ENCODE data around the gene DDX23. TPM values are rescaled to one million over a fixed set of nuclear protein-coding genes. Genes with fewer than 3 reads are reported as not detected.
"Not testable (repeated sequence)": the region's sequence is repeated elsewhere in the genome, so short reads cannot be mapped to it uniquely, and the experiment has no call there.

DDX23 gene
- total RNA-seq, 1 experiment from 2014 or later = 151 TPM

DNA sequence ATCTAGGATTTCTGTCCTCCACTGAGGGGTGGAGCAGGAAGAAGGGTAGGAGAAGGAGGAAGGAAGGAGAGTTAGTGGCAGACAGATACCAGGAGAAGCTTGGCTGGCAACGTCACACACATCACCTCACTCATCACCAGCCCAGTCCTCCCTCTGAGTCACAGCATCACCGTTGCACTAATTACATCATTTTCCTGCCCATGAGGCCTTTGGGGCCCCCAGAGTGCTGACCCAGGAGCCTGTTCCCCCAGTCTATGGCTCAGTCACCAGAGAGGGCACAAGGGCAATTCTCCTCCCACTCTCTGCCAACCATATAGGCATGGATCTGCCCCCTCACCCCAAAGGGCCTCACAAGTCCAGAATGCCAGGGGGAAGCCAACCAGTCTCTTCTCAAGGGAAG, 9.1 kb upstream of the DDX23 start:
- no peaks in the 10 kb centered on the region for H3K27me3 Mint-ChIP-seq (ENCODE audit: insufficient read depth, unreplicated experiment)
- no peak overlapping the region for H3K27ac Mint-ChIP-seq (ENCODE audit: unreplicated experiment)
- BruUV-seq (replicated peaks) = no TSS peak
- no peak overlapping the region for H3K4me3 Mint-ChIP-seq (ENCODE audit: unreplicated experiment)
- no peak overlapping the region for H3K4me3 ChIP-seq (ENCODE audit: low read depth, low read length)
- H3K4me1 ChIP-seq = peaks cover 11% of the 10 kb centered on the region; the same call in 1 of the 2 replicates
- H3K9me3 Mint-ChIP-seq (ENCODE audit: unreplicated experiment) = no peaks in the 10 kb centered on the region
- H3K36me3 Mint-ChIP-seq (ENCODE audit: insufficient read depth, unreplicated experiment) = peaks cover 14% of the 10 kb centered on the region
- ChIA-PET CTCF (interaction anchor here (2.5 kb wide), 1 partner anchor 30 kb away, joined by 6 read pairs; no protein-coding TSS in a partner anchor), POLR2A (no interaction called here)
- peaks cover 6% of the 10 kb centered on the region for H3K4me1 Mint-ChIP-seq (ENCODE audit: low read depth, unreplicated experiment)
- H3K9me3 ChIP-seq = no peaks in the 10 kb centered on the region
- H3K27me3 ChIP-seq (replicated peaks; ENCODE audit: control insufficient read depth, insufficient read depth, low read length) = no peaks in the 10 kb centered on the region
- H3K36me3 ChIP-seq (ENCODE audit: control insufficient read depth, insufficient read depth, low read length) = no peaks in the 10 kb centered on the region
- TF ChIP-seq, protein P1, sequence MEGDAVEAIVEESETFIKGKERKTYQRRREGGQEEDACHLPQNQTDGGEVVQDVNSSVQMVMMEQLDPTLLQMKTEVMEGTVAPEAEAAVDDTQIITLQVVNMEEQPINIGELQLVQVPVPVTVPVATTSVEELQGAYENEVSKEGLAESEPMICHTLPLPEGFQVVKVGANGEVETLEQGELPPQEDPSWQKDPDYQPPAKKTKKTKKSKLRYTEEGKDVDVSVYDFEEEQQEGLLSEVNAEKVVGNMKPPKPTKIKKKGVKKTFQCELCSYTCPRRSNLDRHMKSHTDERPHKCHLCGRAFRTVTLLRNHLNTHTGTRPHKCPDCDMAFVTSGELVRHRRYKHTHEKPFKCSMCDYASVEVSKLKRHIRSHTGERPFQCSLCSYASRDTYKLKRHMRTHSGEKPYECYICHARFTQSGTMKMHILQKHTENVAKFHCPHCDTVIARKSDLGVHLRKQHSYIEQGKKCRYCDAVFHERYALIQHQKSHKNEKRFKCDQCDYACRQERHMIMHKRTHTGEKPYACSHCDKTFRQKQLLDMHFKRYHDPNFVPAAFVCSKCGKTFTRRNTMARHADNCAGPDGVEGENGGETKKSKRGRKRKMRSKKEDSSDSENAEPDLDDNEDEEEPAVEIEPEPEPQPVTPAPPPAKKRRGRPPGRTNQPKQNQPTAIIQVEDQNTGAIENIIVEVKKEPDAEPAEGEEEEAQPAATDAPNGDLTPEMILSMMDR (IDR thresholded peaks at IDR 0.05; ENCODE audit: insufficient read depth in 1 of 2, low read depth in 1 of 2, low read length in 1 of 2, severe bottlenecking in 1 of 2, unreplicated experiment in 1 of 2) = no peak
- no peak for DNase-seq
- intact Hi-C loops (cut with micrococcal nuclease; ENCODE audit: unreplicated experiment) = no loop called here

- H3K36me3 ChIP-seq (ENCODE audit: control insufficient read depth, insufficient read depth, low read length); DNase-seq; H3K27me3 ChIP-seq (replicated peaks; ENCODE audit: control insufficient read depth, insufficient read depth, low read length); H3K9me3 ChIP-seq; H3K9me3 Mint-ChIP-seq (ENCODE audit: unreplicated experiment); H3K27ac Mint-ChIP-seq (ENCODE audit: unreplicated experiment); intact Hi-C loops (cut with micrococcal nuclease; ENCODE audit: unreplicated experiment); H3K4me1 ChIP-seq; H3K4me1 Mint-ChIP-seq (ENCODE audit: low read depth, unreplicated experiment); BruUV-seq (replicated peaks); H3K4me3 ChIP-seq (ENCODE audit: low read depth, low read length); H3K36me3 Mint-ChIP-seq (ENCODE audit: insufficient read depth, unreplicated experiment); H3K4me3 Mint-ChIP-seq (ENCODE audit: unreplicated experiment); H3K27me3 Mint-ChIP-seq (ENCODE audit: insufficient read depth, unreplicated experiment): not testable (repeated sequence)
- POLR2A ChIA-PET = interaction anchor here (0.7 kb wide), 1 partner anchor 12 kb away, joined by 3 read pairs; no protein-coding TSS in a partner anchor
- CTCF ChIA-PET = interaction anchor here (0.6 to 2.5 kb wide), 2 partner anchors 31 to 220 kb away, joined by 5 to 6 read pairs; no protein-coding TSS in a partner anchor
These were observed 8.3 kb upstream of the DDX23 start for GRCh38 chr12:48860236-48860635.

DNA sequence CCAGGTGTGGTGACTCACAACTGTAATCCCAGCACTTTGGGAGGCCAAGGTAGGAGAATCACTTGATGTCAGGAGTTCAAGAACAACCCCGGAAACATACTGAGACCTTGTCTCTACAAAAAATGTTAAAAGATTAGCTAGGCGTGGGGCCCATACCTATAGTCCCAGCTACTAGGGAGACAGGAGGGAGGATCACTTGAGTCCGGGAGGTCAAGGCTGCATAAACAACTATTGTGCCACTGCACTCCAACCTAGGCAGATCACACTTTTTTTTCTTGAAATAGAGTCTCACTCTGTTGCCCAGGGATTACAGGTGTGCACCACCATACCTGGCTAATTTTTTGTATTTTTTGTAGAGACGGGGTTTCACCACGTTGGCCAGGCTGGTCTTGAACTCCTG, 7.6 kb upstream of the DDX23 start:
- no TSS peak for BruUV-seq (replicated peaks)
- Mint-ChIP-seq H3K36me3 (ENCODE audit: insufficient read depth, unreplicated experiment) (no peaks in the 10 kb centered on the region), H3K27me3 (ENCODE audit: insufficient read depth, unreplicated experiment) (no peaks in the 10 kb centered on the region), H3K4me3 (ENCODE audit: unreplicated experiment) (no peak overlapping the region), H3K27ac (ENCODE audit: unreplicated experiment) (no peak overlapping the region), H3K4me1 (ENCODE audit: low read depth, unreplicated experiment) (no peaks in the 10 kb centered on the region), H3K9me3 (ENCODE audit: unreplicated experiment) (no peaks in the 10 kb centered on the region)
- Histone ChIP-seq H3K36me3 (ENCODE audit: control insufficient read depth, insufficient read depth, low read length) (no peaks in the 10 kb centered on the region), H3K27me3 (replicated peaks; ENCODE audit: control insufficient read depth, insufficient read depth, low read length) (no peaks in the 10 kb centered on the region), H3K4me1 (peaks cover 3% of the 10 kb centered on the region; the same call in 1 of the 2 replicates), H3K4me3 (ENCODE audit: low read depth, low read length) (no peak overlapping the region), H3K9me3 (no peaks in the 10 kb centered on the region)
- no peak for DNase-seq
- POLR2A ChIA-PET = interaction anchor here (0.7 kb wide), 1 partner anchor 13 kb away, joined by 3 read pairs; no protein-coding TSS in a partner anchor
- TF ChIP-seq, protein P1 (IDR thresholded peaks at IDR 0.05; ENCODE audit: insufficient read depth in 1 of 2, low read depth in 1 of 2, low read length in 1 of 2, severe bottlenecking in 1 of 2, unreplicated experiment in 1 of 2) = no peak
- intact Hi-C loops (cut with micrococcal nuclease; ENCODE audit: unreplicated experiment) = no loop called here
- CTCF ChIA-PET = interaction anchor here (2.5 kb wide), 1 partner anchor 31 kb away, joined by 6 read pairs; no protein-coding TSS in a partner anchor
